Hepatocyte (in vitro differentiated cells): ENCODE measurements around the gene HSD17B14. TPM values are rescaled to one million over a fixed set of nuclear protein-coding genes. Genes with fewer than 3 reads are reported as not detected.
A peak's percentile ranks its signal among the peaks of the same experiment; 100 is the strongest.

ENCODE experiments used
- DNase-seq: peaks from one replicate; pipeline ENCODE4 v3.0.0-alpha.2; 2016; ENCODE audit warnings: low spot score
- H2AFZ ChIP-seq: fragments of 200-600 bp; sonication (generic); 2 replicates; pipeline ENCODE4 v1.6.0; 2016; ENCODE audit warnings: antibody characterized with exemption, mild to moderate bottlenecking
- H3K27ac ChIP-seq: fragments of 200-600 bp; sonication (generic); 2 replicates; pipeline ENCODE4 v1.5.1; 2016; ENCODE audit warnings: mild to moderate bottlenecking
- H3K27me3 ChIP-seq: fragments of 200-600 bp; sonication (generic); 2 replicates; pipeline ENCODE4 v1.6.1; 2016
- H3K36me3 ChIP-seq: fragments of 200-600 bp; sonication (generic); replicated peaks from 2 replicates; pipeline ENCODE4 v1.5.1; 2016; ENCODE audit warnings: low read depth; ENCODE audit not compliant: insufficient read depth
- H3K4me1 ChIP-seq: fragments of 200-600 bp; sonication (generic); 2 replicates; pipeline ENCODE4 v1.5.1; 2016; ENCODE audit warnings: mild to moderate bottlenecking, moderate library complexity; ENCODE audit not compliant: insufficient read depth
- H3K4me2 ChIP-seq: fragments of 200-600 bp; sonication (generic); 2 replicates; pipeline ENCODE4 v1.6.0; 2016
- H3K4me3 ChIP-seq: fragments of 200-600 bp; sonication (generic); 2 replicates; pipeline ENCODE4 v1.5.1; 2016; ENCODE audit warnings: mild to moderate bottlenecking
- H3K79me2 ChIP-seq: fragments of 200-600 bp; sonication (generic); 2 replicates; pipeline ENCODE4 v1.6.0; 2017; ENCODE audit warnings: mild to moderate bottlenecking
- H3K9me2 ChIP-seq: fragments of 200-600 bp; sonication (generic); replicated peaks from 2 replicates; pipeline ENCODE4 v1.6.0; 2017; ENCODE audit warnings: mild to moderate bottlenecking; ENCODE audit not compliant: insufficient read depth
- H3K9me3 ChIP-seq: fragments of 200-600 bp; sonication (generic); 2 replicates; pipeline ENCODE4 v1.5.1; 2016; ENCODE audit warnings: low read depth, mild to moderate bottlenecking
- H4K20me1 ChIP-seq: fragments of 200-600 bp; sonication (generic); 2 replicates; pipeline ENCODE4 v1.6.0; 2016; ENCODE audit warnings: mild to moderate bottlenecking; ENCODE audit not compliant: insufficient read depth, poor library complexity, severe bottlenecking
- CTCF ChIP-seq: fragments of 200-600 bp; sonication (generic); IDR thresholded peaks from 2 replicates; pipeline ENCODE4 v1.5.1; 2016; ENCODE audit warnings: antibody characterized with exemption, mild to moderate bottlenecking; ENCODE audit not compliant: poor library complexity
- EZH2 ChIP-seq: fragments of 200-600 bp; sonication (generic); IDR thresholded peaks from 2 replicates; pipeline ENCODE4 v1.6.1; 2016; ENCODE audit warnings: antibody characterized with exemption, mild to moderate bottlenecking, borderline replicate concordance
- EZH2phosphoT487 ChIP-seq: fragments of 200-600 bp; sonication (generic); IDR thresholded peaks from one replicate; pipeline ENCODE4 v1.6.1; 2018; ENCODE audit warnings: antibody characterized with exemption, mild to moderate bottlenecking, low read depth, moderate library complexity; ENCODE audit not compliant: unreplicated experiment, severe bottlenecking
- WGBS: methylation state at CpG from one replicate; pipeline ENCODE4 v1.1.6; 2016; ENCODE audit warnings: low lambda C conversion rate; ENCODE audit errors: missing lambda C conversion rate; 5-methylcytosine and 5-hydroxymethylcytosine counted together
- polyA plus RNA-seq: library from polyadenylated mRNA; unstranded; fragments of >200 nt; fragmentation: Nextera tagmentation; extraction: Ambion mirVana; gene quantifications from 2 replicates; pipeline ENCODE4 v1.2.1, GENCODE V29; 2016
- total RNA-seq: library from RNA; depleted of rRNA; stranded (reverse); fragments of >200 nt; gene quantifications from 2 replicates; pipeline ENCODE4 v1.2.3, GENCODE V29; 2014

Gene HSD17B14
- total and polyA plus RNA-seq, 2 experiments from 2014 or later, result 64.1 to 91.9 TPM

DNA sequence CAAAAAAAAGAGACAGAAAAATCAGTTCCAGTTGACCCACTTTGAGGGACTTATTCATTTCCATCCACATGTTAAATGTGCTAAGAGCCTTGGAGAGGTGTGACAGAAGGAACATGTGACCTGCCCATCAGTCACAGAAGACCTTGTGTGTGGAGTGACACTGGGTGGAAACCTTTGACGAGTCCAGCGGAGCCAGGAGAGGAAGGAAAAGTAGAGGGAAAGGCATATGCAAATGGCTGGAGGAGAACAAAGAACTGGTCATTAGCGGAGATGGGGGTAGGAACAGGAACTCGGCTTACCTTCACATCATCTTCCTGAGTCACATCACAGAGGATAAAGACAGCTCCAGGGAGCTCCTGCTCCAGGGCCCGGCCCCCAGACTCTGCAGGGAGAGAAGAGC, 2.3 kb downstream of the HSD17B14 start:
- Histone ChIP-seq H3K79me2 (peaks cover 7% of the 10 kb centered on the region), H4K20me1 (no peaks in the 10 kb centered on the region), H3K9me3 (no peaks in the 10 kb centered on the region), H3K4me3 (no peak overlapping the region), H3K9me2 (no peaks in the 10 kb centered on the region), H2AFZ (no peak overlapping the region), H3K36me3 (no peaks in the 10 kb centered on the region), H3K27me3 (no peaks in the 10 kb centered on the region), H3K4me1 (no peaks in the 10 kb centered on the region), H3K27ac (no peak overlapping the region), H3K4me2 (no peak overlapping the region)
- DNase-seq, result no peak
- WGBS, result 85% methylated on average over 5 of the region's 5 CpGs
- TF ChIP-seq EZH2 (no peak), CTCF (no peak), EZH2phosphoT487 (no peak)

DNA sequence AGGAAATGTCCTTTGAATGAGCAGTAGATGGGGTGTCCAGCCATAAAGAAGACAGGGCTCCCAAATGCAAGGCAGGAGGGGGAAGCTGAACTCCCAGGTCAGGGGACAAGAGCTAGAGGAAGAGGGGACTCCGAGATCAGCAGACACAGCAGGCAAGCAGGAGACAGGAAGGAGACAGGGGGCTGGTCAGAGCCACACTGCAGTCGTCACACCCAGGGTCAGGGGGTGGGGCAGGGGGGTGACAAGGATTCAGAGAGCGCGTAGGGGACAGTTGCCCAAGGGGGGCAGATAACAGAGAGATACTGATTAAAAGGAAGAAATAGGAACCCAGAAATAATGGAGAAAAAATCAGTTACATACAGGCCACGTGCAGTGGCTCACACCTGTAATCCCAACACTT, 3.2 kb downstream of the HSD17B14 start:
- TF ChIP-seq EZH2phosphoT487 (no peak), CTCF (no peak), EZH2 (no peak)
- Histone ChIP-seq H3K27me3 (no peaks in the 10 kb centered on the region), H3K4me1 (no peaks in the 10 kb centered on the region), H3K9me3 (no peaks in the 10 kb centered on the region), H3K4me2 (no peak overlapping the region), H3K9me2 (no peaks in the 10 kb centered on the region), H3K79me2 (peaks cover 7% of the 10 kb centered on the region), H2AFZ (no peak overlapping the region), H3K4me3 (no peak overlapping the region), H3K27ac (no peak overlapping the region), H4K20me1 (no peaks in the 10 kb centered on the region), H3K36me3 (no peaks in the 10 kb centered on the region)
- DNase-seq, result no peak
- WGBS, result 86% methylated on average over 5 of the region's 5 CpGs

DNA sequence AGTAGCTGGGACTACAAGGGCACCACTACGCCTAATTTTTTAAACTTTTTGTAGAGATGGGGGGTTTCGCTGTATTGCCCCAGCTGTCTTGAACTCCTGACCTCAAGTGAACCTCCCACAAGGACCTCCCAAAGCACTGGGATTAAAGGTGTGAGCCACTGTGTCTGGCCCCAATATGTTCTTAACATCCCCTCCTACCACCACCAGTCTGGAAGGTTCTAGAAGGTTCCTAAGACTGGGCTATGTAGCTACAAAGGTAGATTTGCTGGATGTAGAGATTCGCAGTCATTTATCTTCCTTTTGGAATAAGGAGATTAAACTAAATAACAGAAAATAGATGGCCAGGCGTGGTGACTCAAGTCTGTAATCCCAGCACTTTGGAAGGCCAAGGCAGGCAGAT, 5.3 kb downstream of the HSD17B14 start:
- H3K27me3 ChIP-seq, result no peaks in the 10 kb centered on the region
- DNase-seq, result no peak
- H3K4me1 ChIP-seq, result no peaks in the 10 kb centered on the region
- H3K36me3 ChIP-seq, result no peaks in the 10 kb centered on the region
- H3K79me2 ChIP-seq, result peaks cover 7% of the 10 kb centered on the region
- no peak overlapping the region for H3K27ac ChIP-seq
- H2AFZ ChIP-seq, result no peak overlapping the region
- WGBS, result 84% methylated on average over 4 of the region's 4 CpGs
- no peak overlapping the region for H3K4me3 ChIP-seq
- H3K4me2 ChIP-seq, result no peak overlapping the region
- TF ChIP-seq EZH2, result no peak
- no peak for TF ChIP-seq CTCF
- no peaks in the 10 kb centered on the region for H3K9me3 ChIP-seq
- no peaks in the 10 kb centered on the region for H3K9me2 ChIP-seq
- H4K20me1 ChIP-seq, result no peaks in the 10 kb centered on the region

DNA sequence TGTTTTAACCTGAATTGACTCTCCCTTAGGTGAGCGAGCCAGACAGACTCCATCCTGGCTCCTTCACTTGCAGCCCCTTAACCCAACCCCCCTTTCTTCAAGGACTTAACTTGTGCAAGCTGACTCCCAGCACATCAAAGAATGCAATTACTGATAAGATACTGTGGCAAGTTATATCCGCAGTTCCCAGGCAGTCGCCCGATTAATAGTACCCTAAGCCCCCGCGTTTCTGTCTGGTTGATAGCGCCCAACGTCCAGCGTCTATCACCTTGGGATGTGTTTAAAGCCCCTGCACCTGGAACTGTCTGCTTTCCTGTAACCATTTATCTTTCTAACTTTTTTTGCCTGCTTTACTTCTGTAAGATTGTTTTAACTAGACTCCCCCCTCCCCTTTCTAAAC, 6.2 kb downstream of the HSD17B14 start:
- TF ChIP-seq EZH2 (no peak), EZH2phosphoT487 (no peak), CTCF (no peak)
- Histone ChIP-seq H3K9me3 (no peaks in the 10 kb centered on the region), H2AFZ (no peak overlapping the region), H3K9me2 (no peaks in the 10 kb centered on the region), H3K4me1 (no peaks in the 10 kb centered on the region), H3K4me2 (peak overlapping the region; percentile 50), H3K36me3 (no peaks in the 10 kb centered on the region), H3K79me2 (peaks cover 3% of the 10 kb centered on the region), H4K20me1 (no peaks in the 10 kb centered on the region), H3K27ac (no peak overlapping the region), H3K27me3 (no peaks in the 10 kb centered on the region), H3K4me3 (no peak overlapping the region)
- no peak for DNase-seq
- 31% methylated on average over 9 of the region's 9 CpGs for WGBS
